Measurements from ENCODE around the gene FOXL2NB.

GRCh38 chr3:138987181-138987580 lies 40.2 kb downstream of the FOXL2NB start:
- no peak for TF ChIP-seq POLR2AphosphoS5 (IDR thresholded peaks at IDR 0.05)
- TF ChIP-seq POLR2A (IDR thresholded peaks at IDR 0.05) = no peak
- no peak for TF ChIP-seq CTCF (IDR thresholded peaks at IDR 0.05)
- no peak for TF ChIP-seq EP300 (IDR thresholded peaks at IDR 0.05)

Measured in upper lobe of left lung (tissue), 4 donors.